Astrocyte of the spinal cord (primary cell): ENCODE data around the gene SLC25A26.
A peak's percentile ranks its signal among the peaks of the same experiment; 100 is the strongest.

Experiments used
- DNase-seq: peaks from one replicate; pipeline ENCODE4 v3.0.0; 2011; ENCODE audit warnings: low read depth, low spot score
- H3K4me3 ChIP-seq: 2 replicates; pipeline ENCODE4 v1.5.1; 2011; ENCODE audit warnings: low read depth, mild to moderate bottlenecking, low read length, moderate library complexity
- in situ Hi-C: cut with HindIII; loops from 2 replicates; pipeline ENCODE4 v1.10.0; 2017; ENCODE audit warnings: low sequenced_read_pairs
- TF ChIP-seq, protein P1 (sequence below): IDR thresholded peaks from 2 replicates; pipeline ENCODE4 v1.5.1; 2012; ENCODE audit warnings: low read depth, mild to moderate bottlenecking, low read length, inconsistent platforms

SLC25A26 gene

GRCh38 chr3:66228707-66229106 is 7.9 kb downstream of the SLC25A26 start:
- DNase-seq: no peak
- TF ChIP-seq, protein P1, sequence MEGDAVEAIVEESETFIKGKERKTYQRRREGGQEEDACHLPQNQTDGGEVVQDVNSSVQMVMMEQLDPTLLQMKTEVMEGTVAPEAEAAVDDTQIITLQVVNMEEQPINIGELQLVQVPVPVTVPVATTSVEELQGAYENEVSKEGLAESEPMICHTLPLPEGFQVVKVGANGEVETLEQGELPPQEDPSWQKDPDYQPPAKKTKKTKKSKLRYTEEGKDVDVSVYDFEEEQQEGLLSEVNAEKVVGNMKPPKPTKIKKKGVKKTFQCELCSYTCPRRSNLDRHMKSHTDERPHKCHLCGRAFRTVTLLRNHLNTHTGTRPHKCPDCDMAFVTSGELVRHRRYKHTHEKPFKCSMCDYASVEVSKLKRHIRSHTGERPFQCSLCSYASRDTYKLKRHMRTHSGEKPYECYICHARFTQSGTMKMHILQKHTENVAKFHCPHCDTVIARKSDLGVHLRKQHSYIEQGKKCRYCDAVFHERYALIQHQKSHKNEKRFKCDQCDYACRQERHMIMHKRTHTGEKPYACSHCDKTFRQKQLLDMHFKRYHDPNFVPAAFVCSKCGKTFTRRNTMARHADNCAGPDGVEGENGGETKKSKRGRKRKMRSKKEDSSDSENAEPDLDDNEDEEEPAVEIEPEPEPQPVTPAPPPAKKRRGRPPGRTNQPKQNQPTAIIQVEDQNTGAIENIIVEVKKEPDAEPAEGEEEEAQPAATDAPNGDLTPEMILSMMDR: no peak
- in situ Hi-C loops: no loop called here
- H3K4me3 ChIP-seq: no peak overlapping the region

DNA sequence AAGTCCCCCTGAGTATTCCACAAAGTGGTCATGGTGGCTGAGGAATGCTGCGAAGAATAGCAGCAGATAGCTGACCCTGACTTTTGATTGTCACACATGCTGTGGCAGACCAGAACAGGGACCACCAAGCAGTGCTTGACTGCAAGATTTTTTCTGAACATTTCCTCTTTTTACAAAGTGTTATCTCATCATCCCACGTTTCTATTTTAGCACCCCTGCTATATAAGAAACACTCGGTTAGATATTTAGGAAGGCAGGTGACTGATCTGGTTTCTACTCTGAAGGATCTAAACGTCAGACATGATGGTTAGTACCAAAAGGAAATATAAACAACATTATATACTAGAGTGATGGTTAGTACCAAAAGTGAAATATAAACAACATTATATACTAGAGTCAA is 9.1 kb downstream of the SLC25A26 start:
- TF ChIP-seq, protein P1: no peak
- H3K4me3 ChIP-seq: no peak overlapping the region
- in situ Hi-C loops: no loop called here
- DNase-seq: no peak

GRCh38 chr3:66233033-66233432 is 12.2 kb downstream of the SLC25A26 start:
- TF ChIP-seq, protein P1: no peak
- in situ Hi-C loops: no loop called here
- no peak for DNase-seq

GRCh38 chr3:66236281-66236680 is 15.5 kb downstream of the SLC25A26 start:
- TF ChIP-seq, protein P1: peak; percentile 40
- in situ Hi-C loops: no loop called here
- no peak overlapping the region for H3K4me3 ChIP-seq
- peak; percentile 10 for DNase-seq

More at GRCh38 chr3:66233033-66233432, 12.2 kb downstream of the SLC25A26 start:
- no peak overlapping the region for H3K4me3 ChIP-seq

GRCh38 chr3:66237552-66237951 is 16.8 kb downstream of the SLC25A26 start:
- H3K4me3 ChIP-seq: no peak overlapping the region
- in situ Hi-C loops: no loop called here
- TF ChIP-seq, protein P1: no peak
- no peak for DNase-seq

DNA sequence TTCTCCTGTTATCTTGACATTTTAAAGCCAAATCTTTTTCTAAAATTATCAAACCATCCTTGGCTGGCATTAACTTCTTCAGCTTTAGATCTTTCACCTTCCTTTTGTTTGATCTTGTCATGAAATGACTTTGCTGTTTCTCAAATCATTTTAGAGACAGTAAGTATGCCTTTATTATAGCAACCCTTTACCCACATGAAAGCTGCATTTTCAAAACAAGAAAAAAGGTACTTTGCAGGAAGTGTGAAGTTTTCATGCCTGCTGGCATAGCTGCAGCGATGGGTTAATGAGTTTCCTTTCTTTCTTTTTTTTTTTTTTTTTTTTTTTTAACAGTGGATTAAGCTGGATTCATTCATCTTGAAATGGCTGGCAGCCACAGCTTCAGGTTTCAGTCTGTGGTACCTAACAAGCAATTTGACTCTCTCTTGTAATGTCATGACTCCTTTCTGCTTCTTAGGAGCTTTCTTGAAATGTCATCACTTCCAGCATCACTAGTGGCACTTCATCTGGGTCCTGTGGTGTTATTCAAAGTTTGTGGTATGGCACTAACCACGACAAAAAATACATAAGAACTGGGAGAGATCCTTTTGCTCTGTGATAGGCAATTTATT is 18.8 kb downstream of the SLC25A26 start:
- no peak overlapping the region for H3K4me3 ChIP-seq
- DNase-seq: no peak
- in situ Hi-C loops: no loop called here
- TF ChIP-seq, protein P1: no peak
